ENCODE measurements around the gene SERPINE2. TPM values are rescaled to one million over a fixed set of nuclear protein-coding genes. Genes with fewer than 3 reads are reported as not detected.

Gene SERPINE2
- total and polyA plus RNA-seq, 8 donors, result 21.7 to 107 (median 81.8) TPM

- no peaks in the 10 kb centered on the region for H3K36me3 ChIP-seq
- no peak overlapping the region for H3K27ac ChIP-seq
- no peaks in the 10 kb centered on the region for H3K9me3 ChIP-seq
- ATAC-seq (no peak), DNase-seq (no peak)
- no peak overlapping the region for H3K4me3 ChIP-seq
- no peaks in the 10 kb centered on the region for H3K27me3 ChIP-seq
- intact Hi-C loops (cut with DNase I), result no loop called here
- H3K4me1 ChIP-seq, result no peaks in the 10 kb centered on the region
- TF ChIP-seq, protein P1, sequence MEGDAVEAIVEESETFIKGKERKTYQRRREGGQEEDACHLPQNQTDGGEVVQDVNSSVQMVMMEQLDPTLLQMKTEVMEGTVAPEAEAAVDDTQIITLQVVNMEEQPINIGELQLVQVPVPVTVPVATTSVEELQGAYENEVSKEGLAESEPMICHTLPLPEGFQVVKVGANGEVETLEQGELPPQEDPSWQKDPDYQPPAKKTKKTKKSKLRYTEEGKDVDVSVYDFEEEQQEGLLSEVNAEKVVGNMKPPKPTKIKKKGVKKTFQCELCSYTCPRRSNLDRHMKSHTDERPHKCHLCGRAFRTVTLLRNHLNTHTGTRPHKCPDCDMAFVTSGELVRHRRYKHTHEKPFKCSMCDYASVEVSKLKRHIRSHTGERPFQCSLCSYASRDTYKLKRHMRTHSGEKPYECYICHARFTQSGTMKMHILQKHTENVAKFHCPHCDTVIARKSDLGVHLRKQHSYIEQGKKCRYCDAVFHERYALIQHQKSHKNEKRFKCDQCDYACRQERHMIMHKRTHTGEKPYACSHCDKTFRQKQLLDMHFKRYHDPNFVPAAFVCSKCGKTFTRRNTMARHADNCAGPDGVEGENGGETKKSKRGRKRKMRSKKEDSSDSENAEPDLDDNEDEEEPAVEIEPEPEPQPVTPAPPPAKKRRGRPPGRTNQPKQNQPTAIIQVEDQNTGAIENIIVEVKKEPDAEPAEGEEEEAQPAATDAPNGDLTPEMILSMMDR (IDR thresholded peaks at IDR 0.05), result no peak
Measured at GRCh38 chr2:224084266-224084892, 45.3 kb upstream of the SERPINE2 start.

DNA sequence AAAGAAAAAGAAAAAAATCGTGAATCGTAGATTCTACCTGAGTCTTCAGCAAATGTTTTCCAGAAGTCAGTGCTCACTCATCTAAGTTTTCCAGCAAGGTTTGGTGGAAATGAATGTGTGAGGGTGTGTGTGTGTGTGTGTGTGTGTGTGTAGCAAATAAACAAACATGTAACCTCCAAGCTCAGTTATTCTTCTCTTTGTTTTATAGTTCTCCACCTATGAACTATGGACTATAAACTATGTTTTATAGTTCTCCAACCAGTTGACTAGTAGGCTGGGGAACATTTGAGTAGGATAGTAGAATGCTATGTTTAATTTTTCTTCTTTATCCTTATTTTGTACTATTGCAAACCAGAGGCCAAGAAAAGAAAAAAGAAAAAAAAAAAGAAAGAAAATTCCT is 44.6 kb upstream of the SERPINE2 start:
- DNase-seq (no peak), ATAC-seq (no peak)
- H3K9me3 ChIP-seq, result no peaks in the 10 kb centered on the region
- TF ChIP-seq, protein P1 (IDR thresholded peaks at IDR 0.05), result no peak
- H3K4me1 ChIP-seq, result no peaks in the 10 kb centered on the region
- no peak overlapping the region for H3K4me3 ChIP-seq
- H3K27ac ChIP-seq, result no peak overlapping the region
- H3K36me3 ChIP-seq, result no peaks in the 10 kb centered on the region
- no peaks in the 10 kb centered on the region for H3K27me3 ChIP-seq
- intact Hi-C loops (cut with DNase I), result no loop called here

- Histone ChIP-seq H3K36me3 (no peaks in the 10 kb centered on the region), H3K9me3 (no peaks in the 10 kb centered on the region), H3K27me3 (no peaks in the 10 kb centered on the region), H3K4me1 (no peaks in the 10 kb centered on the region), H3K27ac (no peak overlapping the region), H3K4me3 (no peak overlapping the region)
- TF ChIP-seq, protein P1 (IDR thresholded peaks at IDR 0.05), result no peak
- DNase-seq (no peak), ATAC-seq (no peak)
- intact Hi-C loops (cut with DNase I), result no loop called here
Measured at GRCh38 chr2:224078656-224079055, 39.6 kb upstream of the SERPINE2 start.

GRCh38 chr2:224077773-224078507 is 38.9 kb upstream of the SERPINE2 start:
- TF ChIP-seq, protein P1 (IDR thresholded peaks at IDR 0.05), result no peak
- Histone ChIP-seq H3K27me3 (no peaks in the 10 kb centered on the region), H3K4me1 (no peaks in the 10 kb centered on the region), H3K27ac (no peak overlapping the region), H3K36me3 (no peaks in the 10 kb centered on the region), H3K4me3 (no peak overlapping the region), H3K9me3 (no peaks in the 10 kb centered on the region)
- ATAC-seq (no peak), DNase-seq (no peak)
- intact Hi-C loops (cut with DNase I), result no loop called here

GRCh38 chr2:224075588-224075987 is 36.5 kb upstream of the SERPINE2 start:
- no peak overlapping the region for H3K27ac ChIP-seq
- no peaks in the 10 kb centered on the region for H3K4me1 ChIP-seq
- no peak for DNase-seq
- no peaks in the 10 kb centered on the region for H3K36me3 ChIP-seq
- no peak for ATAC-seq
- no peaks in the 10 kb centered on the region for H3K27me3 ChIP-seq
- no peak overlapping the region for H3K4me3 ChIP-seq
- TF ChIP-seq, protein P1 (IDR thresholded peaks at IDR 0.05), result no peak
- no peaks in the 10 kb centered on the region for H3K9me3 ChIP-seq
- intact Hi-C loops (cut with DNase I), result no loop called here
